Measurements from ENCODE around the gene VAX1. TPM values are rescaled to one million over a fixed set of nuclear protein-coding genes. Genes with fewer than 3 reads are reported as not detected.

Gene VAX1
- total RNA-seq, 1 donor from 2014 or later: not detected

GRCh38 chr10:117168729-117169128 lies 30.7 kb upstream of the VAX1 start:
- Mint-ChIP-seq H3K27me3 (ENCODE audit: insufficient read depth) (peaks cover 76% of the 10 kb centered on the region), H3K9me3 (no peaks in the 10 kb centered on the region), H3K27ac (no peak overlapping the region), H3K36me3 (ENCODE audit: low read depth) (peaks cover 4% of the 10 kb centered on the region), H3K4me1 (ENCODE audit: low read depth) (peaks cover 7% of the 10 kb centered on the region), H3K4me3 (no peak overlapping the region)
- no peak for DNase-seq (ENCODE audit: low spot score)
- intact Hi-C loops (cut with micrococcal nuclease): loop anchor here (10.0 kb wide), 1 partner anchor 1076 kb away; no protein-coding TSS in a partner anchor

GRCh38 chr10:117167789-117168674 lies 30.0 kb upstream of the VAX1 start:
- Mint-ChIP-seq H3K4me3 (no peak overlapping the region), H3K27ac (no peak overlapping the region), H3K9me3 (no peaks in the 10 kb centered on the region), H3K27me3 (ENCODE audit: insufficient read depth) (peaks cover 73% of the 10 kb centered on the region), H3K4me1 (ENCODE audit: low read depth) (peaks cover 7% of the 10 kb centered on the region), H3K36me3 (ENCODE audit: low read depth) (peaks cover 4% of the 10 kb centered on the region)
- intact Hi-C loops (cut with micrococcal nuclease): loop anchor here (10.0 kb wide), 1 partner anchor 1077 kb away; no protein-coding TSS in a partner anchor
- DNase-seq (ENCODE audit: low spot score): peak; percentile 39

DNA sequence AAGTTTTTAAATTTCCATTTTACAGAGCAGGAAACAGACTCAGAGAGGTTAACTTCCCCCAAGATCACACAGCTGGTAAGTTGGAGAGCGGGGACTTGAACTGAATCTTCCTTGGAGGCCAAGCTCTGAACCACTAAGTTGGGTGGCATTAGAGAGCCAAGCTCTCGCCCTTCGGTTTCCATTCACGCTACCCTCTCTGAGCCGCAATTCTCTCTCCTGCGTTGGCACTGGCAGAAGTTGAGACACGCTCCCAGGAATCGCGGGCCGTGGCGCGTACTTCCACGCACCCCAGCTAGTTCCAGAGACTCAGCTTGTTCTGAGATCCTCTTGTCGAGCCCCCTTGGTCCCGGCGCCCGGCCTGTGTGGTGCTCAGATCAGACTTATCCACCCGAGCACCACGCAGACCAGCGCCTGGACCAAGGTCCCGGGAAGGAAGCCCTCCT lies 29.3 kb upstream of the VAX1 start:
- H3K9me3 Mint-ChIP-seq: no peaks in the 10 kb centered on the region
- H3K27ac Mint-ChIP-seq: no peak overlapping the region
- DNase-seq (ENCODE audit: low spot score): no peak
- no peak overlapping the region for H3K4me3 Mint-ChIP-seq
- intact Hi-C loops (cut with micrococcal nuclease): loop anchor here (10.0 kb wide), 1 partner anchor 1077 kb away; no protein-coding TSS in a partner anchor
- H3K4me1 Mint-ChIP-seq (ENCODE audit: low read depth): peaks cover 10% of the 10 kb centered on the region
- H3K36me3 Mint-ChIP-seq (ENCODE audit: low read depth): peaks cover 4% of the 10 kb centered on the region
- H3K27me3 Mint-ChIP-seq (ENCODE audit: insufficient read depth): peaks cover 74% of the 10 kb centered on the region

GRCh38 chr10:117166418-117167345 lies 28.6 kb upstream of the VAX1 start:
- H3K4me1 Mint-ChIP-seq (ENCODE audit: low read depth): peaks cover 14% of the 10 kb centered on the region
- H3K27ac Mint-ChIP-seq: peak overlapping the region; percentile 34
- DNase-seq (ENCODE audit: low spot score): no peak
- no peaks in the 10 kb centered on the region for H3K9me3 Mint-ChIP-seq
- H3K27me3 Mint-ChIP-seq (ENCODE audit: insufficient read depth): peaks cover 72% of the 10 kb centered on the region
- peaks cover 5% of the 10 kb centered on the region for H3K36me3 Mint-ChIP-seq (ENCODE audit: low read depth)
- intact Hi-C loops (cut with micrococcal nuclease): loop anchor here (10.0 kb wide), 1 partner anchor 1078 kb away; no protein-coding TSS in a partner anchor
- no peak overlapping the region for H3K4me3 Mint-ChIP-seq

DNA sequence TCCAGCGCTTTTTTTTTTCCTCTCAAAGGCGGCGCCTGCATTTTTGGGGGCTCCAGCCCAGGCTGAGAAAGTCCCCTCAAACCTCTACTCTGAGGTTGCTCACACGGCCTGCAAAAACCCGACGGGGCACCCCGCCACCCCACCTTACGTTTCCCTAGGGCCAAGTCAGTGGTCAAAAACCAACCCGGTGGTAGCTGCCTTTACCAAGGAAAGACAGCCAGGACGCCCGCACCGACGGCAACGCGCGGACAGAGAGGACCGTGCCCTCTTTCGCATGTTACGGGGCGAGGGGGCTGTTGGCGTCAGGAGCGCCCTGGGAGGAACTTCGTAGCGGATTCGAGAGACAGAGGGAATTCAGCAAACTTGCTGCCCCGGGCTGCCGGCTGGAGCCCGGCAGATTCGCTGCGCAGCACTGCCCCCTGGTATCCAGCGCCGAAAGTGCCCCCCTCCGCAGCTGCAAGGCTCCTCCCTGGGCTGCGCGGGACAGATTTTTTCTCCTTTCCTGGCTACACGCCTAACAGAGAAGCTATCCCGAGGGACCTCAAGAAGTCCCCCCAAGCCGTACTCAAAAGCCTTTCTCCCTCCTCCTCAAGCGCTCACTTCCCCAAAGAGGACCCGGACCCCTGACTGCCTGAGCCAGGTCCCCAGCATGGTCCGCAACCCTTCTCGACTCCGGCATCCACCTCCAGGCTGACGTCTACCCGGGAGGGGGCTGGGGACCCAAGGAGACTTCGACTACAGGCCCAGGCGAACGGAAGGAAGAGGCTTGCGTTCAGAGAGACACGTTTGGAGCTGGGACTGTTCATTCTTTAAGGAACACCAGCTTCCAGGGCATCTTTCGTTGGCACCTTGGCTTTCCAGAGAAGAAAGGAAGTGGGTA lies 27.7 kb upstream of the VAX1 start:
- Mint-ChIP-seq H3K4me3 (no peak overlapping the region), H3K36me3 (ENCODE audit: low read depth) (peaks cover 5% of the 10 kb centered on the region), H3K27me3 (ENCODE audit: insufficient read depth) (peaks cover 80% of the 10 kb centered on the region), H3K4me1 (ENCODE audit: low read depth) (peaks cover 14% of the 10 kb centered on the region), H3K27ac (peak overlapping the region; percentile 31), H3K9me3 (no peaks in the 10 kb centered on the region)
- no peak for DNase-seq (ENCODE audit: low spot score)
- intact Hi-C loops (cut with micrococcal nuclease): loop anchor here (1.0 to 10.0 kb wide), 3 partner anchors 32 to 1079 kb away; no protein-coding TSS in a partner anchor

DNA sequence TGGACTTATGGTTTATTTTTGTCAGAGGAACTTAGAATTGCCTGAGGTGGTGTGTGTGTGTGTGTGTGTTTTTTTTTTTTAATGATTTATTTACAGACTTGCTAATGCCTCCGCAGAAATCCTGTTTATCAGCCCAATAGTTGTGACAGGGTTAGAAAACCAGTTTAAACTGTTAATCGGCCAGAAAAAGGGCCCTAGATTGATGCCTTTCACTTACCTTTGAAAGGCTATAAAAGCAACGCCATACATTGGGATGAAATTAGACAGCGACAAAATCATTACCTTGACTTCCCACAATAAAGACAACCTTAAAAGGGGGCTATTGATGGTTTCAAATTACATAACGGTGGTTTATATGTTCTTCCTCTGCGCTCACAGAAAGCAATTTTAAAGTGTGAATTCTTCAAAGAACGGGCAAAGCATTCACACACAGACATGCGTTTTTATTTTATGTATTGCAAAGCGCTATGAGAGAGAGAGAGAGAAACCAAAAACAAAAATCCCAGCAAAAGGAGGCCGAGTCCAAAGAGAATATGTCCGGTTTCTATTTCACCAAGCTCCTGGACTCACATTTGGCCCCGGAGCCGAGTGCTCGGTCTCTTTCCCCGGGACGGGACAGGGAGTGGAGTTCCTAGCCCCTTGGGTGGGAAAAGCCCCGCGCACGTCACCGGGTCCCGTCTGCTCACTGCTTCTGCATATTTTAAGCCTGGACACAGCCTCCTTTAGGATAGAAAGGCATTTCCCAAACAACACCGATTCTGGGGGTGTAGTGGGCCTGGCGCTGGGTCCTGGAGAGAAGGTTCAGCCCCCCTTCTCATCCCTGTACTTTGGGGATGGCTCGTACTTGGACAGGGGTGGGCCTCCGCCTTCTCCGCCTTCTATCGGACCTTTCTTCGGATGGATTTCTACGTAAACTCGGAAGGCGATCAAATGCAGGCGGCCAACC lies 26.8 kb upstream of the VAX1 start:
- peak overlapping the region; percentile 31 for H3K27ac Mint-ChIP-seq
- peaks cover 14% of the 10 kb centered on the region for H3K4me1 Mint-ChIP-seq (ENCODE audit: low read depth)
- peaks cover 80% of the 10 kb centered on the region for H3K27me3 Mint-ChIP-seq (ENCODE audit: insufficient read depth)
- peaks cover 5% of the 10 kb centered on the region for H3K36me3 Mint-ChIP-seq (ENCODE audit: low read depth)
- DNase-seq (ENCODE audit: low spot score): no peak
- intact Hi-C loops (cut with micrococcal nuclease): loop anchor here (1.0 to 10.0 kb wide), 3 partner anchors 32 to 1080 kb away; no protein-coding TSS in a partner anchor
- H3K9me3 Mint-ChIP-seq: no peaks in the 10 kb centered on the region
- no peak overlapping the region for H3K4me3 Mint-ChIP-seq

DNA sequence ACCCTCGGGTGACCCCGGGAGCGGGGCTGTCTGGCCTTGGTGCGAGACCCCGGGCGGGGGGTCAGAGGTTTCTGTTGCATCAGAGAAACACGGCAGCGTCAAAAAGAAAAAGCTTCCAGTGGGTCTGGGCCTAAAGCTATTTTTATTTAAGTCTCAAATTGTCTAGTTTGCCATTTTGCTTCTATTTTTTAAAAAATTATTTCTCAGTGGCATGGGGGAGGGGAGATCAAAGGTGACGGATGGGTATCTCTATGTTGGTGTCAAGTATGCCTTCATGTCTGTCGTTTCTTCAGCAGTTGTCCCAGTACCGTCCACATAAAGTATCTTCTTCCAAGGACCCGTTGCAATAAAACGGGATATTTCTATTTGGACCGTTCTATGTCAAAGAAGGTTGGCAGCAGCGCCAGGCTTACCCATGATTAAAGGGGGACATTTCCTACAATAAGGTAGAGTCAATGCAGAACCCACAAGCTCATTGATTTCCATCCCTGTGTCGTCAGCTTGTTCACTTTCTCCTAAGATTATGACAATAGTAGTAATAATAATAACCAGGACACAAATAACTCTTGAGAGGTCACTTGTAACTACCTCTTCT lies 26.0 kb upstream of the VAX1 start:
- Mint-ChIP-seq H3K4me1 (ENCODE audit: low read depth) (peaks cover 8% of the 10 kb centered on the region), H3K36me3 (ENCODE audit: low read depth) (peaks cover 3% of the 10 kb centered on the region), H3K9me3 (no peaks in the 10 kb centered on the region), H3K4me3 (no peak overlapping the region), H3K27me3 (ENCODE audit: insufficient read depth) (peaks cover 80% of the 10 kb centered on the region), H3K27ac (no peak overlapping the region)
- intact Hi-C loops (cut with micrococcal nuclease): loop anchor here (2.0 to 10.0 kb wide), 2 partner anchors 377 to 1081 kb away; no protein-coding TSS in a partner anchor
- no peak for DNase-seq (ENCODE audit: low spot score)

DNA sequence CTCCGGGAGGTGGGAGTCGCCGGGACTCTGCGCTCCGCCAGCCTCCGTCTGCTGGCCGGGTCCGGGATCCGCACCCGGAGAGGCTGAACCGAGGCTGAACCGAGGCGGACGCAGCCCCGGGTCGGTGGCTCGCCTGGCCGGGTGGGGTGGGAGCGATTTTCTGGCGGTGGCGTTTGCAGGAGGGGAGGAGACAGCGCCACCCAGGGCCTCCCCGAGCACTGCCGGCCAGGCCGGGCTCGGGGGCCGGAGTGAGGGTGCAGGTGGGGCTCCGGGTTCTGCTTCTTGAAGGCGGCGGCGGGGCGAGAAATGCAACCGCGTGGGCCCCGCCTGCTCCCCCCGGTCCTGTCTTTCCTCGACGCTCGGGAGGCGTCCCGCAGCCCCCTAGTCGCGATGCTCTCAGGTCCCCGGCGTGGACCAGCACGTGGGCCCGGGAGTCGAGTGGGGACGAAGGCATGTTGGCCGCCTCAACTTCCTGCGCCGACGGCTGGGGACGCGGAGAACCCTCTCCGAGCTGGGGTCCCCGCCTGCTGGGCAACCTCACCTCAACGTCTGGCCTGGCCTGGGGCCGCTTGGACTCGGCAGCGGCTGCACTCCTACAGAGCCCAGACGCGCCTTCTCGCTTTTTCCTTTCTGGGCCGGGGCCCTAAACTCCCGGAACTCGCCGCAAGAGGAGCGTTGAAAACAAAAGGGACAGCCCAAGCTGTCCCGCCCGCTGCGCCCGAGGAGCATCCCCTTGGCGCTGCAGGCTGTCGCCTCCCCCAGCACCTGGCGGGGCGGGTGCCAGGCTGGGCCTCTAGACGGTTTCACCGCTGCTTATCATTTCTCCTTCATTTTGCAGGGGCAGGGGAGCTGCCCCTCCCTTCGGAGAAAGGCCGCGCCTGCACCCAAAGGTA lies 25.2 kb upstream of the VAX1 start:
- no peaks in the 10 kb centered on the region for H3K9me3 Mint-ChIP-seq

GRCh38 chr10:117162093-117163060 lies 24.3 kb upstream of the VAX1 start:
- peaks cover 74% of the 10 kb centered on the region for H3K27me3 Mint-ChIP-seq (ENCODE audit: insufficient read depth)
- H3K36me3 Mint-ChIP-seq (ENCODE audit: low read depth): peaks cover 3% of the 10 kb centered on the region
- no peaks in the 10 kb centered on the region for H3K9me3 Mint-ChIP-seq
- DNase-seq (ENCODE audit: low spot score): no peak
- intact Hi-C loops (cut with micrococcal nuclease): loop anchor here (1.0 to 10.0 kb wide), 2 partner anchors 21 to 1082 kb away; no protein-coding TSS in a partner anchor
- H3K4me1 Mint-ChIP-seq (ENCODE audit: low read depth): peaks cover 8% of the 10 kb centered on the region
- H3K4me3 Mint-ChIP-seq: no peak overlapping the region
- peak overlapping the region; percentile 79 for H3K27ac Mint-ChIP-seq

More for the DNA sequence above, 25.2 kb upstream of the VAX1 start:
- H3K36me3 Mint-ChIP-seq (ENCODE audit: low read depth): peaks cover 3% of the 10 kb centered on the region
- DNase-seq (ENCODE audit: low spot score): no peak
- intact Hi-C loops (cut with micrococcal nuclease): loop anchor here (10.0 kb wide), 1 partner anchor 1081 kb away; no protein-coding TSS in a partner anchor
- peaks cover 74% of the 10 kb centered on the region for H3K27me3 Mint-ChIP-seq (ENCODE audit: insufficient read depth)
- H3K4me3 Mint-ChIP-seq: no peak overlapping the region
- peaks cover 8% of the 10 kb centered on the region for H3K4me1 Mint-ChIP-seq (ENCODE audit: low read depth)
- H3K27ac Mint-ChIP-seq: no peak overlapping the region
